ENCODE results near the gene LARP1. TPM values are rescaled to one million over a fixed set of nuclear protein-coding genes. Genes with fewer than 3 reads are reported as not detected.

The LARP1 gene
- total RNA-seq, 1 experiment from 2014 or later, result 290 TPM

DNA sequence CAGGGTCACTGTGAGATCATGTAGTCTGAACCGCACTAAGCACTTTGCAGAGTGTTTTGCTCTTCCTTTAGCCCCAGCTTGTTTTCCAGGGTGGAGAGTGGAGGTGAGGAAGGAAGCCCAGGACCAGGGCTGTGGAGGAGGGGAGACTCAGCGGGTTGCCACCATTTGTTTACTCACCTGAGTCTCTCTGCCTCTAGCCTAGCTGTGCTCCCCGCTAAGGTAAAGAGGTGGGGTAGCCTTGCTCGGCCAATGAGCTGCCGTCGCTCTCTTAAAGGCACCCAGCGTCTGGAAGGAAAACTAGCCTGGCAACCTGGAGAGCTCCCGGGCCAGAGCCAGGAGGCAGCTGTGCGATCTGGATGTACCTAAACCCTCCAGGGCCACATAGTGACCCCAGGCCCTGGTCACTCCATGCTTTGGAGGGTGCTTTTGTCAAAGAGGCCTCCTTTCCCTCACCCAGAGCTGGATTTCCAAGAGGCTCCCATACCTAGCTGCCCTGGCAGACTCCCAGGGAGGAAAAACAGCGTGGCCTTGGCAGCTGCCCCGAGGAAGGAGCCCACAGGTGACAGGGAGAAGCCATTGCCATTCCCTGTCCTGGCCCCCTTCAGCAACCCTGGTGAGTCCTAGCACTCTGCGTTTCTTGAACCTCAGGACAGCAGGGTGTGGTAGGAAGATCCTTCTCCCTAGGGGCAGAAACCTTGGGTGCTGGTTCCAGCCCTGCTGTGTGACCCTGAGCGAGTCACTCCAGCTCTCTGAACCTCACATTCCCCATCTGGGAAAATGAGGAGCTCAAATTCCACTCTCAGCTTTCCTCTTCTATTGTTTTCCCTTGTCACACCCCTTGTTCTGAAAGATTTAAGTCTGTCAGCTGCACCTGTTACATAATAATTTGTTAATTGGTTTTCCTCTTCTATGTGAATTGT lies 42.4 kb upstream of the LARP1 start:
- DNase-seq, result peak; percentile 76 to 80
- TF ChIP-seq EZH2 (IDR thresholded peaks at IDR 0.05; ENCODE audit: low read depth), result no peak
- TF ChIP-seq, protein P1, sequence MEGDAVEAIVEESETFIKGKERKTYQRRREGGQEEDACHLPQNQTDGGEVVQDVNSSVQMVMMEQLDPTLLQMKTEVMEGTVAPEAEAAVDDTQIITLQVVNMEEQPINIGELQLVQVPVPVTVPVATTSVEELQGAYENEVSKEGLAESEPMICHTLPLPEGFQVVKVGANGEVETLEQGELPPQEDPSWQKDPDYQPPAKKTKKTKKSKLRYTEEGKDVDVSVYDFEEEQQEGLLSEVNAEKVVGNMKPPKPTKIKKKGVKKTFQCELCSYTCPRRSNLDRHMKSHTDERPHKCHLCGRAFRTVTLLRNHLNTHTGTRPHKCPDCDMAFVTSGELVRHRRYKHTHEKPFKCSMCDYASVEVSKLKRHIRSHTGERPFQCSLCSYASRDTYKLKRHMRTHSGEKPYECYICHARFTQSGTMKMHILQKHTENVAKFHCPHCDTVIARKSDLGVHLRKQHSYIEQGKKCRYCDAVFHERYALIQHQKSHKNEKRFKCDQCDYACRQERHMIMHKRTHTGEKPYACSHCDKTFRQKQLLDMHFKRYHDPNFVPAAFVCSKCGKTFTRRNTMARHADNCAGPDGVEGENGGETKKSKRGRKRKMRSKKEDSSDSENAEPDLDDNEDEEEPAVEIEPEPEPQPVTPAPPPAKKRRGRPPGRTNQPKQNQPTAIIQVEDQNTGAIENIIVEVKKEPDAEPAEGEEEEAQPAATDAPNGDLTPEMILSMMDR (conservative IDR thresholded peaks at IDR 0.05), result no peak
- Histone ChIP-seq H4K20me1 (ENCODE audit: insufficient read depth) (no peaks in the 10 kb centered on the region), H3K79me2 (ENCODE audit: low read depth) (no peaks in the 10 kb centered on the region), H3K27me3 (ENCODE audit: insufficient read depth, low read depth) (no peaks in the 10 kb centered on the region), H3K36me3 (ENCODE audit: low read depth) (no peaks in the 10 kb centered on the region), H3K27ac (peak overlapping the region; percentile 46), H3K9me3 (ENCODE audit: insufficient read depth, low read depth) (no peaks in the 10 kb centered on the region), H3K4me1 (replicated peaks; ENCODE audit: insufficient read depth) (peaks cover 42% of the 10 kb centered on the region), H3K4me3 (peak overlapping the region; percentile 41), H3K4me2 (peak overlapping the region; percentile 71), H3F3A (ENCODE audit: insufficient read depth, low read depth) (peaks cover 35% of the 10 kb centered on the region), H3K9me2 (ENCODE audit: insufficient read depth) (no peaks in the 10 kb centered on the region), H2AFZ (peak overlapping the region; percentile 72)
- intact Hi-C loops (cut with micrococcal nuclease; ENCODE audit: unreplicated experiment), result loop anchor here (1.0 to 5.0 kb wide), 4 partner anchors 20 to 60 kb away; partner anchors contain the start of gene LARP1
- BruUV-seq (replicated peaks), result no TSS peak
- CTCF ChIA-PET, result interaction anchor here (0.5 to 1.1 kb wide), 4 partner anchors 21 to 55 kb away, joined by 3 to 4 read pairs (median 3); no protein-coding TSS in a partner anchor
- POLR2A ChIA-PET (ENCODE audit: unreplicated experiment), result interaction anchor here (0.6 to 1.3 kb wide), 5 partner anchors 13 to 1366 kb away, joined by 4 to 8 read pairs (median 4); no protein-coding TSS in a partner anchor

DNA sequence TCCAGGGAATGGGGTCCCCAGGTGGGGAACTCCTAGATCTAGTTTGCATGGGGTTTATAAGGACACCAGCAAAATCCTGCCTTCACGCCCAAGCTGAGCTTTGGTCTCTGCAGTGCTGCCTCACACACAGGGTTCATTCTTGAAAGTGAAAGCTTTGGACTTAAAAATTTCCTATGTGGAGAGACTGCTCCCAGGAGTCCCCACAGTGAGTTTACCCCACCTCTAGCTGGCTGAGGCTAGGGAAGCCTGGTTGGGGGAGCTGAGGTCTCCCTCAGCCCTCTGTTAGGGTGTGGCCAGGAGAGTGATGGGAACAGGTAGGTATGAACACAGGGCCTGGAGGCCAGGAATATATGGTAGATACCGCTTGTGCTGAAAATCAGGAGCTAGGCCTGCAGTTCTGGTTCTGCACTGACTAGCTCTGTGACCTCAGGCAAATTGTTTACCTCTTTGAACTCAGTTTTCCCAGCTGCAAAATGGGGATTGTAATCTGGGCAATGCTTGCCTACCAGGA lies 41.5 kb upstream of the LARP1 start:
- Histone ChIP-seq H3K4me1 (replicated peaks; ENCODE audit: insufficient read depth) (peaks cover 35% of the 10 kb centered on the region), H3K27ac (peak overlapping the region; percentile 46), H2AFZ (no peak overlapping the region), H4K20me1 (ENCODE audit: insufficient read depth) (no peaks in the 10 kb centered on the region), H3F3A (ENCODE audit: insufficient read depth, low read depth) (peaks cover 27% of the 10 kb centered on the region), H3K4me2 (peak overlapping the region; percentile 71), H3K36me3 (ENCODE audit: low read depth) (no peaks in the 10 kb centered on the region), H3K4me3 (peak overlapping the region; percentile 41; the same call in 1 of the 2 replicates), H3K27me3 (ENCODE audit: insufficient read depth, low read depth) (no peaks in the 10 kb centered on the region), H3K9me3 (ENCODE audit: insufficient read depth, low read depth) (no peaks in the 10 kb centered on the region), H3K9me2 (ENCODE audit: insufficient read depth) (no peaks in the 10 kb centered on the region), H3K79me2 (ENCODE audit: low read depth) (no peaks in the 10 kb centered on the region)
- POLR2A ChIA-PET (ENCODE audit: unreplicated experiment), result interaction anchor here (0.6 kb wide), 3 partner anchors 44 to 225 kb away, joined by 4 read pairs; partner anchors contain the start of gene CNOT8
- TSS peak; percentile 47 for BruUV-seq (replicated peaks)
- peak; percentile 35 to 40 for DNase-seq
- CTCF ChIA-PET, result interaction anchor here (0.5 to 1.0 kb wide), 4 partner anchors 22 to 251 kb away, joined by 3 to 16 read pairs (median 4); no protein-coding TSS in a partner anchor
- TF ChIP-seq EZH2 (IDR thresholded peaks at IDR 0.05; ENCODE audit: low read depth), result no peak
- TF ChIP-seq, protein P1 (conservative IDR thresholded peaks at IDR 0.05), result no peak
- intact Hi-C loops (cut with micrococcal nuclease; ENCODE audit: unreplicated experiment), result loop anchor here (1.0 to 5.0 kb wide), 4 partner anchors 21 to 61 kb away; partner anchors contain the start of gene LARP1
